ENCODE measurements around the gene PSENEN.

- TF ChIP-seq CTCF (conservative IDR thresholded peaks at IDR 0.05) (no peak), EZH2 (IDR thresholded peaks at IDR 0.05; ENCODE audit: low read depth) (no peak)
Measured at GRCh38 chr19:35755131-35755549, 9.7 kb downstream of the PSENEN start.

Measured in PC-9 (cell line).